PC-3 (cell line): ENCODE results near the gene GFY. TPM values are rescaled to one million over a fixed set of nuclear protein-coding genes. Genes with fewer than 3 reads are reported as not detected.
"Not testable (repeated sequence)": the region's sequence is repeated elsewhere in the genome, so short reads cannot be mapped to it uniquely, and the experiment has no call there.

Experiments used
- ATAC-seq: fragments of 200-7000 bp; cut with Tn5 transposase; 2 replicates; pipeline ENCODE4 v1.9.1; 2020; ENCODE audit warnings: mild to moderate bottlenecking, moderate library complexity
- BruUV-seq: library from RNA; stranded (reverse); fragments of 400-500 nt; replicated peaks from 2 replicates; lab custom pipeline; 2021; lab: Mats Ljungman, UMichigan
- CTCF ChIA-PET: fragments of 300-600 bp; sonication (Branson Sonifier 250); formaldehyde crosslinking; loops from one replicate; lab custom pipeline; 2022; ENCODE audit warnings: antibody characterized with exemption; lab: Charles Lee
- POLR2A ChIA-PET: fragments of 300-600 bp; sonication (Branson Sonifier 250); formaldehyde crosslinking; loops from one replicate; lab custom pipeline; 2022; ENCODE audit warnings: antibody characterized with exemption; ENCODE audit not compliant: unreplicated experiment; lab: Charles Lee
- DNase-seq: peaks from one replicate; pipeline ENCODE4 v3.0.0-alpha.2; 2015
- H2AFZ ChIP-seq: fragments of 300-600 bp; sonication (generic); 2 replicates; pipeline ENCODE4 v1.6.0; 2016; ENCODE audit warnings: antibody characterized with exemption, low read length
- H3F3A ChIP-seq: fragments of 300-600 bp; sonication (generic); one replicate; pipeline ENCODE4 v1.6.0; 2017; ENCODE audit warnings: antibody characterized with exemption, low read length, control low read depth, mild to moderate bottlenecking; ENCODE audit not compliant: unreplicated experiment
- H3K27ac ChIP-seq: fragments of 300-600 bp; sonication (generic); 2 replicates; pipeline ENCODE4 v1.5.1; 2016; ENCODE audit warnings: mild to moderate bottlenecking, low read length
- H3K27me3 ChIP-seq: fragments of 300-600 bp; sonication (generic); 2 replicates; pipeline ENCODE4 v1.6.1; 2016; ENCODE audit warnings: low read length, mixed read lengths
- H3K36me3 ChIP-seq: fragments of 300-600 bp; sonication (generic); 2 replicates; pipeline ENCODE4 v1.6.1; 2016; ENCODE audit warnings: low read depth, mixed run types, low read length, mixed read lengths
- H3K4me1 ChIP-seq: fragments of 300-600 bp; sonication (generic); 2 replicates; pipeline ENCODE4 v1.5.1; 2016; ENCODE audit warnings: low read length; ENCODE audit not compliant: insufficient read depth
- H3K4me2 ChIP-seq: fragments of 300-600 bp; sonication (generic); 2 replicates; pipeline ENCODE4 v1.6.0; 2016; ENCODE audit warnings: low read length
- H3K4me3 ChIP-seq: fragments of 300-600 bp; sonication (generic); 2 replicates; pipeline ENCODE4 v1.5.1; 2016; ENCODE audit warnings: mild to moderate bottlenecking, low read length, mixed read lengths
- H3K79me2 ChIP-seq: fragments of 300-600 bp; sonication (generic); 2 replicates; pipeline ENCODE4 v1.6.1; 2017; ENCODE audit warnings: low read length, mixed read lengths
- H3K9ac ChIP-seq: fragments of 300-600 bp; sonication (generic); 2 replicates; pipeline ENCODE4 v1.6.0; 2016; ENCODE audit warnings: mild to moderate bottlenecking, low read length
- H3K9me2 ChIP-seq: fragments of 300-600 bp; sonication (generic); replicated peaks from 2 replicates; pipeline ENCODE4 v1.6.1; 2016; ENCODE audit warnings: mixed run types, low read length, mixed read lengths
- H3K9me3 ChIP-seq: fragments of 300-600 bp; sonication (generic); 2 replicates; pipeline ENCODE4 v1.6.1; 2016; ENCODE audit warnings: low read length, mixed read lengths
- H4K20me1 ChIP-seq: fragments of 300-600 bp; sonication (generic); 2 replicates; pipeline ENCODE4 v1.6.1; 2016; ENCODE audit warnings: low read length, mixed read lengths
- EZH2 ChIP-seq: fragments of 300-600 bp; sonication (generic); IDR thresholded peaks from one replicate; pipeline ENCODE4 v1.6.1; 2017; ENCODE audit warnings: antibody characterized with exemption, mild to moderate bottlenecking, low read length; ENCODE audit not compliant: unreplicated experiment
- EZH2phosphoT487 ChIP-seq: fragments of 300-600 bp; sonication (generic); IDR thresholded peaks from 2 replicates; pipeline ENCODE4 v1.6.1; 2018; ENCODE audit warnings: mild to moderate bottlenecking, antibody characterized with exemption, low read length, borderline replicate concordance
- intact Hi-C: fragments of 100-400 bp; cut with micrococcal nuclease; formaldehyde crosslinking; loops from 2 replicates; pipeline ENCODE4 v1.9.0; 2023
- total RNA-seq: library from RNA; depleted of rRNA; stranded (reverse); fragments of >200 nt; gene quantifications from 2 replicates; pipeline ENCODE4 v1.2.3, GENCODE V29; 2014
- TF ChIP-seq, protein P1 (sequence below): fragments of 300-600 bp; sonication (generic); conservative IDR thresholded peaks from 2 replicates; pipeline ENCODE4 v1.5.1; 2017; ENCODE audit warnings: antibody characterized with exemption, low read depth, mild to moderate bottlenecking, low read length

GFY gene
- total RNA-seq, 1 experiment from 2014 or later: not detected

DNA sequence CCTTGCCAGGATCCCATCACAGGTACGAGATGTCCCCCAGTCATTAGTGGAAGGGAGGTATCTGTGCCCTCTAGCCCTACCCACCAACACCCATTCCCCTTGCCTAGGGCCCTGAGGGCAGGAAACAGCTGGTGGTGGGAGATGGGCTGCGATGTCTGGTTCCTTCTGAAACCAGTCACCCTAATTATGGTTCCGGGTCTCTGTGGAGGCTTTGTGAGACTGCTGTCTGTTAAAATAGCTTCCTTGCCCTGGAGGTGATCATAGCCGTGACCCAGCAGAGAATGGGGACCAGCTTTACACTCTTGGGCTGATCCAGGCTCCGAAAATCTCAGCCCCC, 33.3 kb downstream of the GFY start:
- CTCF ChIA-PET: interaction anchor here (0.5 kb wide), 1 partner anchor 13 kb away, joined by 7 read pairs; no protein-coding TSS in a partner anchor
- H2AFZ ChIP-seq: no peak overlapping the region
- H3K9me2 ChIP-seq: no peaks in the 10 kb centered on the region
- H3K4me3 ChIP-seq: no peak overlapping the region
- no peak for DNase-seq
- TF ChIP-seq, protein P1, sequence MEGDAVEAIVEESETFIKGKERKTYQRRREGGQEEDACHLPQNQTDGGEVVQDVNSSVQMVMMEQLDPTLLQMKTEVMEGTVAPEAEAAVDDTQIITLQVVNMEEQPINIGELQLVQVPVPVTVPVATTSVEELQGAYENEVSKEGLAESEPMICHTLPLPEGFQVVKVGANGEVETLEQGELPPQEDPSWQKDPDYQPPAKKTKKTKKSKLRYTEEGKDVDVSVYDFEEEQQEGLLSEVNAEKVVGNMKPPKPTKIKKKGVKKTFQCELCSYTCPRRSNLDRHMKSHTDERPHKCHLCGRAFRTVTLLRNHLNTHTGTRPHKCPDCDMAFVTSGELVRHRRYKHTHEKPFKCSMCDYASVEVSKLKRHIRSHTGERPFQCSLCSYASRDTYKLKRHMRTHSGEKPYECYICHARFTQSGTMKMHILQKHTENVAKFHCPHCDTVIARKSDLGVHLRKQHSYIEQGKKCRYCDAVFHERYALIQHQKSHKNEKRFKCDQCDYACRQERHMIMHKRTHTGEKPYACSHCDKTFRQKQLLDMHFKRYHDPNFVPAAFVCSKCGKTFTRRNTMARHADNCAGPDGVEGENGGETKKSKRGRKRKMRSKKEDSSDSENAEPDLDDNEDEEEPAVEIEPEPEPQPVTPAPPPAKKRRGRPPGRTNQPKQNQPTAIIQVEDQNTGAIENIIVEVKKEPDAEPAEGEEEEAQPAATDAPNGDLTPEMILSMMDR: no peak
- TF ChIP-seq EZH2phosphoT487 (no peak), EZH2 (no peak)
- no peaks in the 10 kb centered on the region for H3K79me2 ChIP-seq
- H3K27me3 ChIP-seq: no peaks in the 10 kb centered on the region
- no peak overlapping the region for H3K27ac ChIP-seq
- BruUV-seq: no TSS peak
- intact Hi-C loops: no loop called here
- POLR2A ChIA-PET: no interaction called here
- no peaks in the 10 kb centered on the region for H3K36me3 ChIP-seq
- no peak overlapping the region for H3K9ac ChIP-seq
- no peaks in the 10 kb centered on the region for H3K4me1 ChIP-seq
- no peaks in the 10 kb centered on the region for H4K20me1 ChIP-seq
- no peak for ATAC-seq
- no peak overlapping the region for H3K4me2 ChIP-seq
- H3F3A ChIP-seq: no peaks in the 10 kb centered on the region
- H3K9me3 ChIP-seq: no peaks in the 10 kb centered on the region

- no peak for TF ChIP-seq EZH2phosphoT487
- no peak for TF ChIP-seq EZH2
- TF ChIP-seq, protein P1: no peak
- ChIA-PET CTCF (no interaction called here), POLR2A (no interaction called here)
- H3K4me3 ChIP-seq: no peak overlapping the region
- H3F3A ChIP-seq: no peaks in the 10 kb centered on the region
- no peak overlapping the region for H2AFZ ChIP-seq
- H3K4me2 ChIP-seq: no peak overlapping the region
- no peak overlapping the region for H3K9ac ChIP-seq
- H3K27me3 ChIP-seq: no peaks in the 10 kb centered on the region
- no peak for DNase-seq
- no peaks in the 10 kb centered on the region for H3K36me3 ChIP-seq
- H3K9me2 ChIP-seq: no peaks in the 10 kb centered on the region
- H3K79me2 ChIP-seq: no peaks in the 10 kb centered on the region
- H3K9me3 ChIP-seq: no peaks in the 10 kb centered on the region
- no peak overlapping the region for H3K27ac ChIP-seq
- no peaks in the 10 kb centered on the region for H3K4me1 ChIP-seq
- H4K20me1 ChIP-seq: no peaks in the 10 kb centered on the region
- ATAC-seq: no peak; the same call in 1 of the 2 replicates
- BruUV-seq: no TSS peak
- intact Hi-C loops: no loop called here
These were observed 34.2 kb downstream of the GFY start for GRCh38 chr19:49459388-49459787.

DNA sequence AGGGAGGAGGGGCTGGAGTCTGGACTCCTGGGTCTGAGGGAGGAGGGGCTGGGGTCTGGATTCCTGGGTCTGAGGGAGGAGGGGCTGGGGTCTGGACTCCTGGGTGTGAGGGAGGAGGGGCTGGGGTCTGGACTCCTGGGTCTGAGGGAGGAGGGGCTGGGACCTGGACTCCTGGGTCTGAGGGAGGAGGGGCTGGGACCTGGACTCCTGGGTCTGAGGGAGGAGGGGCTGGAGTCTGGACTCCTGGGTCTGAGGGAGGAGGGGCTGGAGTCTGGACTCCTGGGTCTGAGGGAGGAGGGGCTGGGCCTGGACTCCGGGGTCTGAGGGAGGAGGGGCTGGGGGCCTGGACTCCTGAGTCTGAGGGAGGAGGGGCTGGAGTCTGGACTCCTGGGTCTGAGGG, 35.9 kb downstream of the GFY start:
- H4K20me1 ChIP-seq, H3K36me3 ChIP-seq, H3K27ac ChIP-seq, H3K27me3 ChIP-seq, H3K9ac ChIP-seq, H3K9me2 ChIP-seq, H3K4me2 ChIP-seq, H2AFZ ChIP-seq, H3K4me3 ChIP-seq, intact Hi-C loops, H3K9me3 ChIP-seq, POLR2A ChIA-PET, H3F3A ChIP-seq, DNase-seq, BruUV-seq, H3K4me1 ChIP-seq, H3K79me2 ChIP-seq, ATAC-seq: not testable (repeated sequence)
- CTCF ChIA-PET: interaction anchor here (0.6 kb wide), 1 partner anchor 12 kb away, joined by 4 read pairs; no protein-coding TSS in a partner anchor
